ENCODE measurements around the gene RFLNA. TPM values are rescaled to one million over a fixed set of nuclear protein-coding genes. Genes with fewer than 3 reads are reported as not detected.

RFLNA gene
- total RNA-seq, 1 donor from 2014 or later, result not detected

DNA sequence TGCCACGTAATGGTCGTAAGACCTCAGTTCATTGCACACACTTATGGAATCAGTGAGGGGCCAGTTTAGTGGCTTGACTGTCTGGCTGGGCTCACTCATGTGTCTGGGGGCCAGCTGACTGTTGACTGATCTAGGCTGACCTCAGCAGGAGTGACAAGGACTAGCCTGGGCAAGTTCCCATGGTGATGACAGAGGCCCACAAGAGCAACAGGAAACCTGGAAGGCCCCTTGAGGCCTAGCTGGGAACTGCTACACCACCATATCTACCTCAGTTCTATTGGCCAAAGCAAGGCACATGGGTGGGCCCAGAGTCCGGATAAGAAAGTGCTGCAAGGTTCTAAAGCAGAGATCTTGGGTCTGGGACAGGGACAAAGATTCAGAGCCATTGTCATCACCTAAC, 21.3 kb upstream of the RFLNA start:
- no peak for DNase-seq (ENCODE audit: low spot score)
- Mint-ChIP-seq H3K4me3 (ENCODE audit: low read depth) (no peak overlapping the region), H3K27ac (no peak overlapping the region), H3K4me1 (ENCODE audit: low read depth) (no peaks in the 10 kb centered on the region), H3K36me3 (ENCODE audit: low read depth) (no peaks in the 10 kb centered on the region), H3K27me3 (ENCODE audit: low read depth) (no peaks in the 10 kb centered on the region), H3K9me3 (no peaks in the 10 kb centered on the region)
- intact Hi-C loops (cut with micrococcal nuclease), result no loop called here

- intact Hi-C loops (cut with micrococcal nuclease), result no loop called here
- Mint-ChIP-seq H3K27me3 (ENCODE audit: low read depth) (no peaks in the 10 kb centered on the region), H3K9me3 (no peaks in the 10 kb centered on the region), H3K4me1 (ENCODE audit: low read depth) (no peaks in the 10 kb centered on the region), H3K4me3 (ENCODE audit: low read depth) (no peak overlapping the region), H3K36me3 (ENCODE audit: low read depth) (no peaks in the 10 kb centered on the region), H3K27ac (no peak overlapping the region)
- no peak for DNase-seq (ENCODE audit: low spot score)
These were observed 18.6 kb upstream of the RFLNA start for GRCh38 chr12:124276337-124276736.

DNA sequence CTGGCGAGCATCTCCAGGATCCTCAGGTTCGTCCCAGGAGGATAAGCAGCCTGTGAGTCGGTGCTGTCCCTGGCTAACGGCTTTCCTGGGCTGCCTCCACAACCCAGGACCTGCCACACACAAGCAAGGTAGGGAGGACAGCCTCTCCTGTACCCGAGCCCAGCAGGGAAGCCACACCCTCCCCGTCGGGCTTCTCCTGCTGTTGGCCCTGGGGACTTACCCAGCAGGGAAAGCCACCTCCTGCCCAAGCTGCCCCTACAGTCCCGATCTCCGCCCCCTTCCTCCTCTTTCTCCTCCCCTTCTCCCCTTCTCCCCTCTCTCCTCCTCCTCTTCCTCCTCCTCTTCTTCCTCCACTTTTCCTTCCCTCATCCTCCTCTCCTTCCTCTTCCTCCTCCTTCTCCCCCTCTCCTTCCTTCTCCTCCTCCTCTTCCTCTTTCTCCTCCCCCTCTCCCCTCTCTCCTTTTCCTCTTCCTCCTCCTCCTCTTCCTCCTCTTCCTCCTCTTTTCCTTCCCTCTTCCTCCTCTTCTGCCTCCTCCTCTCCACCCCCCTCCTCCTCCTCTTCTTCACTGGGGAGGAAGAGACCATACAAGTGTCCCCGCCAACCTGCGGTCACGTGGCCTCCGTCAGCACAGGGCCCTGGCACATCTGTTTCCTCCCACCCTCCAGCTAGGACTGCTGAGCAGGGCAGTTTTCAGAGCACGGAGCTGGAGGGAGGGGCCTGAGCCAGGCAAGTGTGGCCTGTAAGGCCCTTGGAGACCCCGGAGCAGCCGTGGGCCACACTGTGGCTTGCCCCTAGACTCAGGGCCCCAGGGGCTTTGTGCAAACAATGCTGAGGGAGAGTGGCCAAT, 17.3 kb upstream of the RFLNA start:
- intact Hi-C loops (cut with micrococcal nuclease), result no loop called here
- DNase-seq (ENCODE audit: low spot score), result no peak
- Mint-ChIP-seq H3K27me3 (ENCODE audit: low read depth) (peaks cover 4% of the 10 kb centered on the region), H3K4me3 (ENCODE audit: low read depth) (no peak overlapping the region), H3K27ac (no peak overlapping the region), H3K36me3 (ENCODE audit: low read depth) (no peaks in the 10 kb centered on the region), H3K9me3 (no peaks in the 10 kb centered on the region), H3K4me1 (ENCODE audit: low read depth) (no peaks in the 10 kb centered on the region)

GRCh38 chr12:124278389-124279101, 16.3 kb upstream of the RFLNA start:
- no peak for DNase-seq (ENCODE audit: low spot score)
- no peaks in the 10 kb centered on the region for H3K36me3 Mint-ChIP-seq (ENCODE audit: low read depth)
- no peaks in the 10 kb centered on the region for H3K9me3 Mint-ChIP-seq
- H3K4me1 Mint-ChIP-seq (ENCODE audit: low read depth), result no peaks in the 10 kb centered on the region
- peaks cover 4% of the 10 kb centered on the region for H3K27me3 Mint-ChIP-seq (ENCODE audit: low read depth)
- no peak overlapping the region for H3K27ac Mint-ChIP-seq
- H3K4me3 Mint-ChIP-seq (ENCODE audit: low read depth), result no peak overlapping the region
- intact Hi-C loops (cut with micrococcal nuclease), result no loop called here

- H3K27me3 Mint-ChIP-seq (ENCODE audit: low read depth), result peaks cover 6% of the 10 kb centered on the region
- no peak for DNase-seq (ENCODE audit: low spot score)
- H3K27ac Mint-ChIP-seq, result no peak overlapping the region
- H3K4me1 Mint-ChIP-seq (ENCODE audit: low read depth), result no peaks in the 10 kb centered on the region
- H3K9me3 Mint-ChIP-seq, result peaks cover 3% of the 10 kb centered on the region
- no peaks in the 10 kb centered on the region for H3K36me3 Mint-ChIP-seq (ENCODE audit: low read depth)
- no peak overlapping the region for H3K4me3 Mint-ChIP-seq (ENCODE audit: low read depth)
- intact Hi-C loops (cut with micrococcal nuclease), result no loop called here
These were observed 15.6 kb upstream of the RFLNA start for GRCh38 chr12:124279315-124279714.

DNA sequence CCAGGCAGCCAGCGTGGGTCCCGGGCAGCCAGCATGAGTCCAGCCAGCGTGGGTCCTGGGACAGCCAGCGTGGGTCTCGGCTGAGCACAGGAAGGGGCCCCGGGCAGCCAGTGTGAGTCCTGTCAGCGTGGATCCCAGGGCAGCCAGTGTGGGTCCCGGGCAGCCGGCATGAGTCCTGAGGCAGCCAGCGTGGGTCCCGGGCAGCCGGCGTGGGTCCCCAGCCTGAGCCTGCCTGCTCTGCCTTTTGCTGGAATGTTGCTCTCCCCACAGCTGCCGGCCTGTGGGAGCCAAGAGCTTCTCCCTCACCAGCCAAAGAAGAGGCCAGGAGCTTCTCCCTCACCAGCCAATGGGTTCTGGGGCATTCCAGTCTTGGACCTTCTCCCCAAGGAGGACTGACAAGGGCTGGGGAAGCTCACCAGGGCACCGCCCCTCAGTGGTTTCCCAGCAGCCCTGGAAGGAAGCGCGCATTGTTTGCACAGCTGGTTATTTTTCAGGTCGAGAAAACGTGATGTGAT, 15.0 kb upstream of the RFLNA start:
- Mint-ChIP-seq H3K9me3 (peaks cover 7% of the 10 kb centered on the region), H3K4me1 (ENCODE audit: low read depth) (no peaks in the 10 kb centered on the region), H3K36me3 (ENCODE audit: low read depth) (no peaks in the 10 kb centered on the region), H3K27me3 (ENCODE audit: low read depth) (peaks cover 9% of the 10 kb centered on the region), H3K27ac (no peak overlapping the region), H3K4me3 (ENCODE audit: low read depth) (no peak overlapping the region)
- no peak for DNase-seq (ENCODE audit: low spot score)
- intact Hi-C loops (cut with micrococcal nuclease), result no loop called here

GRCh38 chr12:124281309-124281708, 13.6 kb upstream of the RFLNA start:
- H3K27ac Mint-ChIP-seq, result no peak overlapping the region
- H3K27me3 Mint-ChIP-seq (ENCODE audit: low read depth), result peaks cover 12% of the 10 kb centered on the region
- no peaks in the 10 kb centered on the region for H3K36me3 Mint-ChIP-seq (ENCODE audit: low read depth)
- peaks cover 18% of the 10 kb centered on the region for H3K9me3 Mint-ChIP-seq
- intact Hi-C loops (cut with micrococcal nuclease), result no loop called here
- no peak for DNase-seq (ENCODE audit: low spot score)
- no peak overlapping the region for H3K4me3 Mint-ChIP-seq (ENCODE audit: low read depth)
- no peaks in the 10 kb centered on the region for H3K4me1 Mint-ChIP-seq (ENCODE audit: low read depth)

DNA sequence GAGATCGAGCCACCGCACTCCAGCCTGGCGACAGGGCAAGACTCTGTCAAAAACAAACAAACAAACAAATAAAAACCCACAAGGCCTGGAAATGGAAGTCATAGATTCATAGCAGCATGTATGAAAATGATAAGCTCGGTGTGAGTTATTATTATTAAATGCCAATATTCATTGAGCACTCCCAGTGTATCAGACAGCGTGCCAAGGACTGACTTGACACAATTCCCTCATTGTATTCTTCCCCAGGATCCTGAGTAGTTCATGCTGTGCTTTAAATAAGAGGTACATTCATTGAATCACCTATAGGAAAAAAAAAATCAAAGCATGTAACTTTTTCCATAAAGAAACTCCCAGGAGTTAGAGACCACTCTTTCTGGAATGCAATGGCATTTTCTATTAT, 12.6 kb upstream of the RFLNA start:
- Mint-ChIP-seq H3K27ac (no peak overlapping the region), H3K36me3 (ENCODE audit: low read depth) (no peaks in the 10 kb centered on the region), H3K27me3 (ENCODE audit: low read depth) (peaks cover 12% of the 10 kb centered on the region), H3K4me3 (ENCODE audit: low read depth) (no peak overlapping the region), H3K4me1 (ENCODE audit: low read depth) (no peaks in the 10 kb centered on the region), H3K9me3 (peaks cover 18% of the 10 kb centered on the region)
- DNase-seq (ENCODE audit: low spot score), result no peak
- intact Hi-C loops (cut with micrococcal nuclease), result no loop called here

GRCh38 chr12:124283326-124283725, 11.6 kb upstream of the RFLNA start:
- Mint-ChIP-seq H3K27ac (no peak overlapping the region), H3K36me3 (ENCODE audit: low read depth) (no peaks in the 10 kb centered on the region), H3K4me1 (ENCODE audit: low read depth) (no peaks in the 10 kb centered on the region), H3K4me3 (ENCODE audit: low read depth) (no peak overlapping the region), H3K27me3 (ENCODE audit: low read depth) (peaks cover 12% of the 10 kb centered on the region), H3K9me3 (peaks cover 18% of the 10 kb centered on the region)
- DNase-seq (ENCODE audit: low spot score), result no peak
- intact Hi-C loops (cut with micrococcal nuclease), result no loop called here

- Mint-ChIP-seq H3K27me3 (ENCODE audit: low read depth) (peaks cover 13% of the 10 kb centered on the region), H3K36me3 (ENCODE audit: low read depth) (no peaks in the 10 kb centered on the region), H3K4me1 (ENCODE audit: low read depth) (no peaks in the 10 kb centered on the region), H3K27ac (no peak overlapping the region), H3K9me3 (peaks cover 18% of the 10 kb centered on the region), H3K4me3 (ENCODE audit: low read depth) (no peak overlapping the region)
- intact Hi-C loops (cut with micrococcal nuclease), result no loop called here
- DNase-seq (ENCODE audit: low spot score), result no peak
These were observed 10.5 kb upstream of the RFLNA start for GRCh38 chr12:124284368-124284767.

DNA sequence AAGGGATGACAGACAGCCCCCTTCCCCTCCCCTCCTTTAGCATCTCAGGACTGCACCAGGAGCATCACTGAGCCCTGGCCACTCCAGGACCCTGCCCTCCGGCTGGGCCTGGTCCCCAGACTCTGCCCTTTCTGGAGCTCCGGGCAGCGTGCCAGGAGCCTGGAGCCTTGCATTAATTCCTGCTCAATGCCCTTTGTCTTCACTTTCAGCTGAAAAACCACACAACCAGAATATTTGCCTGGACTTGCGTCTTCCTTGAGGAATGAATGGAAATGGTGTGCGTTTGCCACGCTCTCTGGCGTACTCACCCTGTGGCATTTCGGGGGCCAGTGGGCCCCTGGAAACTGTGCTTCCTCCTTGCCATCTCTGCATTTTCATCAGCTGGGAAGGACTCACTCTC, 8.5 kb upstream of the RFLNA start:
- H3K9me3 Mint-ChIP-seq, result peaks cover 18% of the 10 kb centered on the region
- no peaks in the 10 kb centered on the region for H3K4me1 Mint-ChIP-seq (ENCODE audit: low read depth)
- intact Hi-C loops (cut with micrococcal nuclease), result no loop called here
- no peak overlapping the region for H3K27ac Mint-ChIP-seq
- no peak overlapping the region for H3K4me3 Mint-ChIP-seq (ENCODE audit: low read depth)
- DNase-seq (ENCODE audit: low spot score), result no peak
- no peaks in the 10 kb centered on the region for H3K36me3 Mint-ChIP-seq (ENCODE audit: low read depth)
- H3K27me3 Mint-ChIP-seq (ENCODE audit: low read depth), result peaks cover 12% of the 10 kb centered on the region

DNA sequence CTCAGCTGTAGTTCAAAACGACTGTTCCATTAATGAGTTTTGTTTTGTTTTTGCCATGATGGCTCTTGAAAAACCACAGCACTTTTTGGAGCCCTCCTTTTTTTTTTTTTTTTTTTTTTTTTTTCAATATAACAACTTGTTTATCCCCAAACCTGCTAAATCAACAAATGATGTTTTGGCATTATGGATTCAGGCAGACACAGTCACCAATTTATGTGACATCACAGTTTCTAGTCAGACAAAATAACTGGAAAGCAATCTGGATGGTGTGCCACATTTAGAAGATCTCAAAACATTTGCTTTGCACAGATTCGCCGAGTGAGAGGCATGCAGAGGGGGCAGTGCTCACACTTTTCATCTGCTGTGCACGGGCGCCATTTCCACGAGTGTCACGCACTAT, 7.9 kb upstream of the RFLNA start:
- H3K36me3 Mint-ChIP-seq (ENCODE audit: low read depth), result no peaks in the 10 kb centered on the region
- peaks cover 18% of the 10 kb centered on the region for H3K9me3 Mint-ChIP-seq
- intact Hi-C loops (cut with micrococcal nuclease), result no loop called here
- H3K27me3 Mint-ChIP-seq (ENCODE audit: low read depth), result peaks cover 9% of the 10 kb centered on the region
- no peaks in the 10 kb centered on the region for H3K4me1 Mint-ChIP-seq (ENCODE audit: low read depth)
- H3K27ac Mint-ChIP-seq, result no peak overlapping the region
- no peak for DNase-seq (ENCODE audit: low spot score)
- no peak overlapping the region for H3K4me3 Mint-ChIP-seq (ENCODE audit: low read depth)

Measured in activated T-helper 2 cell treated with anti-CD3 and anti-CD28 coated beads, Interferon-gamma antibody, Interleukin-2, Interleukin-4, amounts not matched to agents 10 μg/mL and 5 μg/mL and 100 μg/mL, durations not matched to agents 14 hours and 24 hours and 36 hours (primary cell).